Hindlimb muscle (tissue), 1 donor: ENCODE measurements around the gene TRPC1. TPM values are rescaled to one million over a fixed set of nuclear protein-coding genes. Genes with fewer than 3 reads are reported as not detected.

Source experiments
- DNase-seq: peaks from one replicate; pipeline ENCODE4 v3.0.0-alpha.2; 2013
- polyA plus RNA-seq: library from polyadenylated mRNA; unstranded; fragments of 120-200 nt; gene quantifications from one replicate; pipeline ENCODE4 v1.2.1, GENCODE V29; 2013; ENCODE audit not compliant: insufficient read length

The TRPC1 gene
- polyA plus RNA-seq, 1 donor, result 7.2 TPM

DNA sequence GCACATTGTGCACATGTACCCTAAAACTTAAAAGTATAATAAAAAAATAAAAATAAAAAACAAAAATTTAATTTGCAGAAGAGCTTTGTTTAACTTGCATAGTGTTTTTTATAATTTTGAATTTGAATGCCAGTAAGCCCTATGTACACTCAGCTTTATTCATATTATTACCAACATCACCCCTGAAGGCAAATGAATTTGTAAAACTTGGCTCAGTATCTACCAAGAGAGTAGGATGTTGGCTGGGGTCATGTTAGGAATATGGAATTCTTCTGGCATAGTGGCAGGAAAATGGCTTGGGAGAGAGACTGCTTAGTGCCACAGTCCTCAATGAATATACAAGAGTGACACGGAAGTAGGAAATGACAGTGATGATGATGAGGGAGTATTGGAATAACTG is 30.7 kb downstream of the TRPC1 start:
- no peak for DNase-seq

DNA sequence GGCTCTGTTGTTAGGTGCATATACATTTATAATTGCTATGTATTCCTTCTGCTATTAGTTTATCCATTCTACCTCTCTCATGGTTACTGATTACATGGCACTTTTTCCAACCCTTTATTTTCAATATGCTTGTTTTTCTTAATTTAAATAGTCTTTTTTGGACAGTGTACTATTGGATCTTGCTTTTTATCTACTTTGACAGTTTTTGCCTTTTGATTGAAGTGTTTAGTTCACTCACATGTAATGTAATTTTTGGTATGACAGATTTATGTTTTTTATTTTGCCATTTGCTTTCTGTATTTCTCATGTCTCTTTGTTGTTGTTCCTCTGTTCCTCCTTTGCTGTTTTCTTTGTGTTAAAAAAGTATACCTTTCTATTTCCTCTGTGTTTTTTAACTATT is 44.5 kb downstream of the TRPC1 start:
- no peak for DNase-seq

DNA sequence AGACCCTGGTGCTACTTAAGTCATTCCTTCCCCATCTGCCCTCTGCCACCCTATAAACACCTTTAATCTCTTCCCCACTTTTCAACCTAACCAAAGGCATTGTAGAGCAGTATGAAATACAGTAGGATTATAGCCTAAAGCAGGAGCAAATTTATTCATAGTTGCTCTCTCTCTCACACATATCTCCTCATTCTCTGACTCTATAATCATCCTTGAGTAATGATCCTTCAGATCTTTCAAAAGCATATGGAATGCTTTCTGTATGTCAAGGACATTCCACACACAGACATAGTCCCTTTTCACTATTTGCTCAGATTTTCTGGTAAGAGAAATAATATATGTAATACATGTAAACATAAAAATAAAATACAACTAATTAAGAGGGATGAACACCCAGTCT is 54.1 kb downstream of the TRPC1 start:
- DNase-seq, result no peak

DNA sequence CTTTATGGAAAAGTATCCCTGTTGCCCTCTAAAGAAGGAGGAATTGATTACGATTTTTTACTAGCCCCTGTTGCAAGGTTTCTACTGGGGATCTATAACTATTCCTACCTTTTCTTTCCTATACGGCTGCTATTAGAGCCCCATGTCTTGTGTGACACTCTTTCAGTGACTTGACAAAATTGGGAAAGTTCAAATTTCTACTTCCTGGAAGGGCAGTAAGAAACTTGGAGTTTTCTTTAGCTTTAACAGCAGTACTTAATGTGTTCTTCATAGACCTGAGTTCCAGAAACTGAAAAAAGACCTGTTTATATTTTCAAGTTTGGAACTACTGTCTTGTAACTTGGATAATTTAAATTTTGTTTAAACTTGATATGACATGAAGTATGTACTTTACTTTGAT is 54.7 kb downstream of the TRPC1 start:
- DNase-seq, result no peak

DNA sequence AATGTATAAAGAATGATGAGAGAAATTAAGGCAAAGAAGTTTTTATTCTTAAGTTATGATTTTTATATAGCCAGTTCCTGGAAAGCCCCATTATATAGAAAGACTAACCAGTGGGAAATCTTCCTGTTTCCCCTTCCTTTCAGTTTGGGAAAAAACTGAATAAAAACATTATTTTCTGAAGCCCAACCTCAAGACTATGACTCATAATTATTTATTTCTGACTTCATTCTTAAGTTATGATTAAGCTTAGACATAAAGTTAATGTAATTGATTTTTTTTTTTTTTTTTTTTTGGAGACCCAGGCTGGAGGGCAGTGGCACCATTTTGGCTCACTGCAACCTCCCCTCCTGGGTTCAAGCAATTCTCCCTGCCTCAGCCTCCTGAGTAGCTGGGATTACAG is 55.8 kb downstream of the TRPC1 start:
- DNase-seq, result no peak

DNA sequence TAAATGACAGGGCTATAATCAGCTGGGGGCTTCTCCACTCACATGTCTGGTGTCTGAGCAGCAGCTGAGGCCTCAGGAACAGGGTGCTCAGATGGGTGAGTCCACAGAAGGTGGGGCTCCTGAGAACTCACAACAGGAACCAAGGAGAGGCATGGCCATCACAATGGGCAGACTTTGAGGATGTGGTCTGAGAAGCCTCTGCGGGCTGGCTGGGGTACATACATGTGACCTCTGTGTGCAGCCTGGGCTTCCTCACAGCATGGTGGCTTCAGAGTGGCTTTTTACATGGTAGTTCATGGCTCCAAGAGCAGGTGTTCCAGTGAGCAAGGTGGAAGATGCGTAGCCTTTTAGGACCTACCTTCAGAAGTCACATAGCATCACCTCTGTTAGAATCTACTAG is 58.8 kb downstream of the TRPC1 start:
- DNase-seq, result no peak

DNA sequence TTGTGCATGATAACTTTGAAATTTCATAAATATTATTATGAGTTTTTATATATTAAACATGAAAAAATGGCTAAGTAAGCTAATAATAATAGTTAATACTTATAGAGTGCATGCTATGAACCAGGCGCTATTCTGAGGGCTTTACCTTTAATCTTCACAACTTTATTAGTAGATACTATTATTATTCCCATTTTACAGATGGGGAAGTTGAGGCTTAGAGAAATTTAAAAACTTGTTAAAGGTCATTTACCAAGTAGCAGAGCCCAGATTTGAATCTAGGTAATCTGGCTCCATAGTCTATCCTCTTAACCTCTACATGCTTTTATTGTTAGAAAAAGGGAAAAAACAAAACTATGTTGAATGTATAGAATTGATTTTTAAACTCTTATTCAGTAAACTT is 60.4 kb downstream of the TRPC1 start:
- DNase-seq, result no peak

DNA sequence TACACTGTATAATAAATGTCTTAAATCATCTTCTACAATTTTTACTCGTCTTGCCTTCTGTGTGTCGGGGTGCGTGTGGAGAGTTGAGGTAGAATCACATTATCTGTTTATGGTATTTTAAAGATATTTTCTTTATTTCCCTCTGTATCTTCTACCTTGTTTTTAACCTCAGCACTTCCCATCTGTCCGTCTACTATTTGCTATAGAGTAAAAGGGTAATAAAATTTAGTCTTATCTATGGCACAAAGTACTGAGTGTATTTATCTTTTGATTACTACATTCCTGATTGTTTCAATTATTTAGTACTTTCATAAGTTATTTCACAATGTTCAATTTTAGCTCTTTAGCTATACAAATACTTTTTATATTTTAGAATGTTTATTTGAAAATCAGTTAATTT is 62.2 kb downstream of the TRPC1 start:
- no peak for DNase-seq

DNA sequence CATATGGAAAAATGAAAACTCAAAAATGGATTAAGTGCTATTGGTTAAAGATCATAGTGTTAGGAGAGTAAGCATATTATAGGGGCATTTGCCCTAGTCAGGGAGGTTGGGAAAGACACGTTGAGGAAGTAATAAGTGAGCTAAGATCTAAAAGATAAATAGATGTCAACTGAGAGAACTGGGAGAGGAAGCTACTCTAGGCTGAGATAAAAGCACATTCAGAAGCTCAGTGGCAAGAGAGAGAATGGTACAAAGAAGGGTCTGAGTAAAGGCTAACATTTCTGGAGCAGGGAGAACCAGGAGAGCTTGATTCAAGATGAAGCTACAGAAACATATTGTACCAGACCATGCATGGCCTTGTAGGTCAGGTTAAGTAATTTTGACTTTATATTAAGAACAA is 63.9 kb downstream of the TRPC1 start:
- DNase-seq, result no peak

DNA sequence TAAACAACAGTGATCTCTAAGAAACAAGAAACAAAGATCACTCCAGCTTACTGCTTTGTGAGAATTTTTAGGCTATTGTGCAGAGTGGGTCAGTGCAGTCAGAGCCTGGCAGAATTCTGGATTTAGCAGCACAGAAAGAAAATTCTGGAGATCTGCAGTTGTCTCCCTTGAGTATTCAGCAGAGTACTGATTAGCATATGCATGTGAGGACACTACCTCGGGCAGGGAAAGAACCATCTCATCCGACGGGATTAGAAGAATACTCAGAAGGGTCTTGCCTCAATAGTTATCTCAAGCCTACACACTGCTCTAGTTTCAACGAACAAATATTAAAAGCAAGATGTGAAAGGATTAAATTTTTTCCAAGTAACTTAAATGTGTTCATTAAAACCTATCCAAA is 70.7 kb downstream of the TRPC1 start:
- DNase-seq, result no peak

DNA sequence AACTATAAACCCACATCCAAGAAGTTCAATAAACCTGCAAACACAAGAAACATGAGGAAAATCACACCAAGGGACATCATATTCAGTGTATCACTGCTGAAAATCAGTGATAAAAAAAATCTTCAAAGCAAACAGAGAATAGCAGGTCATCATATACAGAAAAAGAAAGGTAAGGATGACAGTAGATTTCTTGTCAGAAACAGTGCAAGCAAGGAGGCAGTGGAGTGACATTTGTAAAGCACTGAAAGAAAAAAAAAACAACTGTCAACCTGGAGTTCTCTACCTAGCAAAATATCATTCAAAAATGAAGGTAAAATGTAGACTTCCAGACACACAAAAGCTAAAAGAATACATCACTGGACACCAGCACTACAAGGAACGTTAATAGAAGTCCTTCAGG is 71.5 kb downstream of the TRPC1 start:
- DNase-seq, result no peak

DNA sequence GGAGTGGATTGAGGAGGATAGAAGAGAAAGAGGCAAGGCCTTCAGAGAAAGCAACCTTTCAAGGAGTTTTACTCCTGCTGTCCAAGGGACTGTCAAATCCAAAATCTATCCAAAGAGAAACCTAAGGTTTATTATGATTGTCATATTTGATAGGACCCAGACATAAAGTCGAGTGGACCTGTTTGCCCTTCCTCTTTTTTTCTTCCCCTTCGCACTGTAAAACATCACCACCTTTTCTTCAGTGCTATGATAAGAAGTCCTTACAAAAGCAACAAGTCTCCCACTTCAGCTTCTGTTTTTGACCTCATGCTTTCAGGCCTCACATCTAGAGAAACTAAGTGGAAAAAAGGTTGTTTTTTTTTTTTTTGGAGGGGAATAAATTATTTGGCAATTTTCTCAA is 73.0 kb downstream of the TRPC1 start:
- DNase-seq, result no peak

DNA sequence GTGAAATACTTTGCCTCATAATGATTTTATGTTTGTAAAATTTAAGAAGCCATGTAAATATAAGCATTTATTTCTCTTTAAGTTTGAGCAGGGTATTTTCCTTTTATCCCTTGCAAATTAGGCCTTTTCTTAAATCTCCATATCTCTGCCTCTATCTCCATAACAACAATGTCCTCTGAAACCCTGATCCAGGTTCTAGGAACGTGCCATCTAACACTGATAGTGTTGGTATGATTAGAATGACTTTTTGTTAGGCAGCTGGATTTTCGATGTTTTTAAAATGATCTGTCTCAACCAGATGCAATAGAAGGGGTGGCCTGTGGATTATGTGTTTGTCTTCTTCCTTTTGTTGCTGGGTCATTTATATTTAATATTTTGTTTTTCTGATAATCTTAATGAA is 77.9 kb downstream of the TRPC1 start:
- no peak for DNase-seq

DNA sequence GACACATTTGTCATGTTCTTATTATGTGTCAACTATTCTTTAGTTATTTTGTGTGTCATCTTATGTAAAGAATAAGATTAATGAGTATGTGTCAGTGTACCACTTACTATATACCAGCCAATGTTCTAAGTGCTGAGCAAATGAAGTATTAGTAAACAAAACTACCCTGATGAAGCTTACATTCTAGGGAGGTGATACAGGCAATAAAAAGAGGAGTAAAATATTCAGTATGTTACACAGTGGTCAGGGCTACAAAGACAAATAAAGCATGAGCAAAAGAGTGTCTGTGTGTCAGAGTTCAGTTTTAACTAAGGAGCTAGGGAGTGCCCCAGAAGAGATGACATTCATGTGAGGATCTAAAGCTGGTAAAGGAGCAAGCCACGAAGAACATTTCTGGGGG is 79.1 kb downstream of the TRPC1 start:
- DNase-seq, result no peak

DNA sequence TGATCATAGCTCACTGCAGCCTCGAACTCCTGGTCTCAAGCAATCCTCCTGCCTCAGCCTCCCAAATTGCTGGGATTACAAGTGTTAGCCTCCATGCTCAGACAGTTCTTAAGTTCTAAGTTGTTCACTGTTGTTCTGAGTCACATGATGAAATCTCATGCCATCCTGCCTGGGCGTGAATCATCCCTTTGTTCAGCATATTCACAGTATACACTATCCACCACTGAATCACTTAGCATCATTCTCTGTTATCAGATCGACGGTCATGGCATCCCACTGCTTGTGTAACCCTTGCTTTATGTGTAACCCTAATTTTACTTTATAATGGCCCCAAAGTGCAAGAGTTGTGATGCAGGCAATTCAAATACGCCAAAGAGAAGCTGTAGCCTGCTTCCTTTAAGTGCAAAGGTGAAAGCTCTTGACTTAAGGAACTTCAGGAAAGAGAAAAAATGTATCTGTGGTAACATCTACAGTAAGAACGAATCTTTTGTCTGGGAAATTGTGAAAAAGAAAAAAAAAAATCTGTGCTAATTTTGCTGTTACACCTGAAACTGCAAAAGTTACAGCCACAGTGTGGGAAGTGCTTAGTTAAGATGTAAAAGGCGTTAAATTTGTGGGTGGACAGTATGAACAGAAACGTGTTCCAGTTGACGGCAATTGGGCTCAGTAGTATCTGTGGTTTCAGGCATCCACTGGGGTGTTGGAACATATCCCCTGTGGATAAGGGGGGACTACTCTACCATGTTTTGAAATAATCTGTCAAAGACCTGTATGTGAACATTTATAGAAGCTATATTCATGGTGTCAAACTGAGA is 84.5 kb downstream of the TRPC1 start:
- no peak for DNase-seq

DNA sequence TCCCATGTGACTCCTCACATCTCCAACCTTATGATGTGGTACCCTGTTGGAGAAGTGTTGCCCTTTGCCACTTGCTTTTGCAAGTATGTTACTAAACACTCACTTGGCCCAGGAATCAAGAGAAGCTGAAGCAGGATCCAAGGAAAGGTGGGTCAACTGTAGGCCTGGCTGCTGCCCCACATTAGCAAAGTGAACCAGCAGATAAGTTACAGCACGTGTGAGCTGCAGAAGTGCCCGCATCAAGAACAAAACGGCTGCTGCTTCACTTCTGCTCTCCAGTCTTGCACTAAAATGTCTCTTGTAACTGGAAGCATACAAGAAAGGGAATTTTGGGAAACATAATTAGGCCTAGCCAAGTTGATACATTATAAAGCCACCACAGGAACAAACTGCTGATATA is 85.4 kb downstream of the TRPC1 start:
- DNase-seq, result no peak

DNA sequence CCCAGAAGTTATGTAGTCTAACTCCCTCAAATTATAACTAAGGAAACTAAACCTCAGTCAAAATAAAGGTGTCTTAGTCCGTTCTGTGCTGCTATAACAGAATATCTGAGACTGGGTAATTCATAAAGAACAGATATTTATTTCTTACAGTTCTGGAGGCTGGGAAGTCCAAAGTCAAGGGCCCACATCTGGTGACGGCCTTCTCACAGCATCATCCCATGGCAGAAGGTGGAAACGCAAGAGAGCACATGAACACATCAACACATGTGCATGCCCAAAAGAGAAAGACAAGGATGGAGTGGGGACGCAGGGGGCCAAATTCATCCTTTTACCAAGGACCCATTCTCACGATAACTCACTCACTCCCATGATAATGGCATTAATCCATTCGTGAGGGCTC is 92.0 kb downstream of the TRPC1 start:
- DNase-seq, result no peak

DNA sequence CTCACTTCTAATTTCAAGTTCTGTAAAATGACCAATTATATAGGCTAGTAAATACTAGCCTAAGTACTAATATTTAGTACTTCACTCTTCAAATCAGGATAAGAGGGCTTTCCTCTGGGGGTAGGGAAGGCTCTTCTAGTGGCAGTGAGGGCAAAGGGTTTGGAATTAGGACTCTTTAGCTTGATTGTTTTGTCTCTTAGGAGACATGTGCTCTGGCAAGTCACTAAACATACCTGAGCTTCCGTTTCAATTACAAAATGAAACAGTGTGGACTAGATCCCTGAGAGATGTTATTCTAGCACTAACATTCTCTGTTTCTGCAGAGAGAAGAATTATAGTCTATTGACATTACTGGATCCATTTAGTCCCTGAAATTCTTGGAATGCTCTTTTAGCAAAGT is 93.5 kb downstream of the TRPC1 start:
- DNase-seq, result no peak

DNA sequence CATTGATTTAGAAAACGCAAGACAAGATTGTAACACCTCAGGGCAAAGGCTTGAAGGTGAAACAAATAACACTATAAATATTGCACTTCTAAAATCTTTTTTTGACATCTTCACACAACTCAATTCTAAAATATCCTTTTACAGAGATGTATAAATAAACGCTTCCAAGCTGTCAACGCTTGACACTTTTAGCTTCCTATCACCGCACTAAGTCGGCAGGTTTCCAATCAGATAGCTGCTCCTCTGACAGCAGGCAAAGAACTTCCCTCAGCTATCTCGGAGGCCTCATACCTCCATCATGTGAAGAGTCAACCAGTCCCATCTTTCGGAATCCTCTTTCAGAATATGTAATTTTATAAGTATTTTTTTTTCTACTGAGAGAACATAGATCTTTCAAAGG is 94.1 kb downstream of the TRPC1 start:
- DNase-seq, result no peak

DNA sequence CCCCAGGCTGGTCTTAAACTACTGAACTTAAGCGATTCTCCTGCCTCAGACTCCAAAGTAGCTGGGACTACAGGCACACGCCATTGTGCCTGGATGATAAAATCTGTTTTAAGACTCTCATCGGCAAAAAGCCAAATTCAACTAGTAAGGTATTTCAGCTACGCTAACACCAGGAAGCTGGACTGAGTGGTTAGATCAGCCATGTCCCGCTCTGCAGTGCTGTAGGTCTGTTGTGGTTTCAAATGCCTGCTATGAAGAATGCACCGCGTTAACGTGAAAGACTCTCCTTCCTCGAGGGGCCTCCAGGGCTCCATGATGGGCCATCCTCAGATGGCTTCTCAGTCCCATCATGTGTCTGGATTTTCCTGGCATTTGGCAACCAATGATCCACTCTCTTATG is 94.8 kb downstream of the TRPC1 start:
- no peak for DNase-seq

DNA sequence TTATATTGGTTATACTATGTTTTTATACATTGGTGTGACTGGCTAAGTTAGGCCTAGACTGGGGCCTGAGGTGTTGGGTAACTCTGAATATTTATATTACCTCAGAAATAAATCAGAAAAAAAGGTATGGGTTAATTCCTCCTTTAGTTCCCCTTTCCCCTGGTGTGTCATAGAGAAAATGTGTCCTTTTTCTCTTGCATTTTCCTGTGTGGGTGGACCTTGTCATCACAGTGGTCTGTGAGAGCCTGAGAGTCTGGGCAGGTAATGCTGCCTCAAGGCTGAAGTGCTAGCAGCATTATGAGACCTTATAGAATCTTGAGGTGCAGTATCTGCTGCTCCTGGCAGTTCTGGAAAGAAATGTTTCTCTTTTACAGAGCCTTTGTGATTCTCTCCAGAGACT is 95.3 kb downstream of the TRPC1 start:
- no peak for DNase-seq

DNA sequence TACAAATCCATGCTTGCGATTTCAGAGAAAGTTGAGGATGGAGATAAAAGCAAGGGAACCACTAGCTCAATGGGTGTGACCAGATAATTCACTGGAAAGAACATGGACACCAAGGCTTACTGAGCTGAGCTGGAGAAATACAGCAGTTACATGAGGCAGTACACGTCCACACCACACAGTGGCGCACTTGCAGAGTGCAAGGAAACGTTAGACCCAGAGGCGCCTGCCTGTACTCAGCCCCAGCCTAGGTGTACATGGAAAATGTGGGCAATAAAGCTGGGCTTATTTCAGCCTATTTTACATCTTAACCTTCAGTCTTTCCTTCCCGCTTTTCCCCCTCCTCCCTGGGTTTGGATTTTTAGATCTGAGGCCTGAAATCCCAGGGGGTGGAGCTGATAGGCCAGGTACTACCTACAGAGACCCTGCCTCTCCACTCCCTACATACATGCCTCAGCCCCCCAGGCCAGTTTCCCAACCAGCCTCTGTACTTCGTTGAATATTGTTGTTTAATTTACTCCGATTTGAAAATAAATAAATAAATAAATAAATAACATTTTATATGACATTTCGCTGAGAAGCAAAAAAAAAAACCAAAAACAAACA is 105.0 kb downstream of the TRPC1 start:
- DNase-seq, result peak; percentile 48

DNA sequence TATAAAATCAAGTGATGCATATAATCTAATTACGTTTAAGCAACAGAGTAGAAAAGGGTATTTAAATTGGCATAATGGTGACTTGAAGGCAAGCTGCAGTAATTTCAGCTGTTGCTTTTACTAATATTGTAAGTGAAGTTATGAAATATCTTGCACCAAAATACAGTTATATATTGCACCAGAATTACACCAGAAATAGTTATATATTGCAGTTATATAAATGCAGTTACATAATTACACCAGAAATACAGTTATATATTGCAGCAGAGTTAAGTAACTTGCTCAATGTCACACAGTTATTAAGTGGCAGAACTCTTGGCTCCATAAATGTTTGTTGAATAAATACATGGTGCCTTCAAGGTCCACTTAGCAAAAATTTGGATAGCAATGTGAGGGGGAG is 113.7 kb downstream of the TRPC1 start:
- no peak for DNase-seq

DNA sequence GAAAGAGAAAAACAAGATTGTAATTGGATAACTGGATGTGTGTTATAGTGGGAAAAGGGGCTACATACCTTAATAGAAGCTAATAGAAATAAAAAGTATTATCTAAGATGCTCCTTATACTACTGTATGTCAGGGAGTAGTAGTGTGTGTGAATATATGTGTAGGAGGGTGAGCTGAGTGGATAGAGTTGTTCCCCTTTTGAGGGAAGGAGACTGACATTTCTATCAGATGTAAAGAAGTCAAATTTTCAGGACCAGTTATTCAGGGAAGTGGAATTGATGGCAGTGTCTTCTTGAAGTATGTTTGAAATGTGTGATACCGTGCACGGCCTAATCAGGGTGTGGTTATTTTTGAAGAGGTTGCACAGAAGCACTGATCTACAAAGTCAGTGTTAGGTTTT is 116.0 kb downstream of the TRPC1 start:
- DNase-seq, result no peak
